HG03066 (cell line): Measurements from ENCODE around the gene RMI1.
"Not testable (repeated sequence)": the region's sequence is repeated elsewhere in the genome, so short reads cannot be mapped to it uniquely, and the experiment has no call there.

Source experiments
- ATAC-seq: cut with Tn5 transposase; IDR thresholded peaks from one replicate; pipeline ENCODE4 v1.9.1; 2021; ENCODE audit warnings: low read depth; ENCODE audit not compliant: unreplicated experiment

Gene RMI1

GRCh38 chr9:83980395-83981125 lies at the start of gene RMI1:
TSS of gene RMI1 (plus strand) at chr9:83980805. CDS start at chr9:84000987, 20,182 bp downstream.
- peak; percentile 65 for ATAC-seq

- ATAC-seq, result no peak
These were observed 49.7 kb upstream of the RMI1 start for GRCh38 chr9:83930881-83931280.

DNA sequence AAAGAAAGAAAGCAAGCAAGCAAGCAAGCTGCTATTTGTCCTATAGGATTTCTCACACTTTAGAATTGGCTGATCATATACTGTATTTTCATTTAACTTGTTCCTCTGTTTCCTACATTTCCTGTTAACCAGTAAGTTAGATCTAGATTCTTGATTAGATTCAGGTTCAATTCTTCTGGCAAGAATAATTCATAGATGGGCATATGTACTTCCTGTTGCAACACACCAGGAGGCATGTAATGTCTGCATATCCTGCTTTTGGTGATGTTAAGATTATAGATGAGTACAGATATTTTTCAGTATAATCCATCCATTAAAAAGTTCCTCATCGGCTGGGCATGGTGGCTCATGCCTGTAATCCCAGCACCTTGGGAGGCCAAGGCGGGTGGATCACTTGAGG lies 48.6 kb upstream of the RMI1 start:
- no peak for ATAC-seq

- no peak for ATAC-seq
These were observed 47.8 kb upstream of the RMI1 start for GRCh38 chr9:83932851-83933250.

DNA sequence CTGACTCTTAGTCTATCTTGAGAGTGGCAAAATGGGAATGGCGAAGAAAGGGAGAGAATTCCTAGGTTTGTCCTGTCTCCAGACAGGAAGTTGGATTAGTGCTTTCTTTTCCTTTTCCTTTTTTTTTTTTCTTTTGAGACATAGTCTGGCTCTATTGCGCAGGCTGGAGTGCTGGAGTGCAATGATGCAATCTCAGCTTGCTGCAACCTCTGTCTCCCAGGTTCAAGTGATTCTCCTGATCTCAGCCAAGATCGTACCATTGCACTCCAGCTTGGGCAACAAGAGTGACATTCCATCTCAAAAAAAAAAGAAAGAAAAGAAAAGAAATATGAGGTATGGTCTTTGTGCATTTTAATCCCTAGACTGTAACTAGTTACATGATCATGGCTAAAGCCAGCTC lies 46.8 kb upstream of the RMI1 start:
- ATAC-seq, result no peak

GRCh38 chr9:83934569-83935275 lies 45.9 kb upstream of the RMI1 start:
- no peak for ATAC-seq

GRCh38 chr9:83935276-83935935 lies 45.2 kb upstream of the RMI1 start:
- ATAC-seq, result no peak

GRCh38 chr9:83936523-83936922 lies 44.1 kb upstream of the RMI1 start:
- ATAC-seq, result no peak

DNA sequence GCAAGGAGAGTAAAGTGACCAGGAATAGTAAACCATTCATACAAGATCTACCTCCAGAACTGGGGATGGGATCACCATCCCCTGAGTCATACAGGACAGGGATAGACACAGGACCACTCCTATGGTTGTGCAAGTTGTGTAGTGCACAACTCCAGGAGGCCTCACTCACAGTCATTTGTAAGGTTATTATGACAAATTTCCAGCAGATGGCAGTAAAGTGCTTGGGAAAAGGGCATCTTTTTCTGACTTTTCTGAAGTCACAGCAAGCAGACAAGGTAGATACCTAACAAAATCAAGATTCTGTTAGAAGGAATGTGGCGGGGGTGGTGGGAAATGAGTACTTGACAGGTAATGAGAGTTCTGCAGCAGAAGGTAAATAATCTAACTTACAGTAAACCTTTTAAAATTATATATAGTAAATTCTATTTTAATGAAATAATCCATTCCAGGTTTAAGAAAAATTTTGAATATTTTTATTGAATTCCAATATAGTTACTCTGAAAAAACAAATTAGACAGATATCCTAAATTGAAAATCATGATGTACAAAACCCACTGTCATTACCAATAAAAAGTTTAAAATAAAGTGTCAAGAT lies 42.6 kb upstream of the RMI1 start:
- ATAC-seq, result peak; percentile 81

DNA sequence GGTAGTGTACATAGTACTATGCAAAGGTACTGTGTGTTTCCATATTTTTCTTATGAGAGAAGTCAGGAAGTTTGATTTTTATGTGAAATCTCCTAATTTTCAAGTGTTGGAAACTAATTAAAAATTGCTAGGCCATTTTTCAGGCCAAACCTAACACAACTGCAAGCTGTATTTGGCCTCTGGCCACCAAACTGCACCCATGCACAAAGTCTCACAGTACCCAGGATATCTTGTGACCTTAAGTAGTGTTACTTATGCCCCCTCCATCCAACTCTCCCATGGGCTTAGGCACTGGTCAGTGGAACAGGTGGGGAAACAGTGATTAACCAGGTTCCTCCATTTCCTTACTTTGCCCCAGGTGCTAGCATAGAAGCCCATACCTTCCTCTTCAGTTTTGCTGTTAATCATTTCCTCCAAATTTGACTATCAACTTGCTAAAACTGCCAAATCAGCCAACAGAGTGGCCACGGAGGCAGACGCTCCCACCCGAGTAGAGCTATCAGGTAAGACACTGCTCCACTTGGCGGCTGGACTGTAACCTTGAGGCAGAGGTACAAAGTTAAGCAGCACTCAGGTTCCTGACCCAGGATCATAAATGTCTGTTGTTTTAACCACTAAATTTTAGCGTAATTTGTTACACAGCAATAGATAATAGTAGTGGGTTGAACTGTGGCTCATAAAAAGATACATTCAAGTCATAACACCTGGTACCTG lies 39.9 kb upstream of the RMI1 start:
- ATAC-seq, result no peak

DNA sequence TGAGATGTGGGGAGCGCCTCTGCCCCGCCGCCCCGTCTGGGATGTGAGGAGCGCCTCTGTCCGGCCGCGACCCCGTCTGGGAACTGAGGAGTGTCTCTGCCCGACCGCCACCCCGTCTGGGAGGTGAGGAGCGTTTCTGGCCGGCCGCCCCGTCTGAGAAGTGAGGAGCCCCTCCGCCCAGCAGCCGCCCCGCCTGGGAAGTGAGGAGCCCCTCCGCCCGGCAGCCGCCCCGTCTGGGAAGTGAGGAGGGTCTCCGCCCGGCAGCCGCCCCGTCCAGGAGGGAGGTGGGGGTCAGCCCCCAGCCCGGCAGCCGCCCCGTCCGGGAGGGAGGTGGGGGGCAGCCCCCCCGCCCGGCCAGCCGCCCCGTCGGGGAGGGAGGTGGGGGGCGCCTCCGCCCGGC lies 32.5 kb upstream of the RMI1 start:
- not testable (repeated sequence) for ATAC-seq

DNA sequence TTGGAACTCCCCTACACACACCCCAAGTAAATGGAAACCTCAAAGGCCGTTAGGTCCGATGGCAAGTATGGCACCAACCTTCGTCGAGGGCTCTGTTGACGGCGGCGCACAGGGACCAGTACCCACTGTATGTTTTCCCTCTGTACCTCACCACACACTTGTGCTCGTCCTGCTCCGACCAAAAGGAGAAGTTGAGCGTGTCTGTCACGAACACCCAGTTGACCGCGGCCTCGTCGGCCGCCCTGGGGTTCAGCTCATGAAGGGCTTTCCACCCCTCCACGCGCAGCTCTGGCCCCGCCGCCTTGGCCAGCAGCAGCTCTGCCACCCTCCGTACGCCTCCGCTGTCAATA lies 24.5 kb upstream of the RMI1 start:
- peak; percentile 54 for ATAC-seq

DNA sequence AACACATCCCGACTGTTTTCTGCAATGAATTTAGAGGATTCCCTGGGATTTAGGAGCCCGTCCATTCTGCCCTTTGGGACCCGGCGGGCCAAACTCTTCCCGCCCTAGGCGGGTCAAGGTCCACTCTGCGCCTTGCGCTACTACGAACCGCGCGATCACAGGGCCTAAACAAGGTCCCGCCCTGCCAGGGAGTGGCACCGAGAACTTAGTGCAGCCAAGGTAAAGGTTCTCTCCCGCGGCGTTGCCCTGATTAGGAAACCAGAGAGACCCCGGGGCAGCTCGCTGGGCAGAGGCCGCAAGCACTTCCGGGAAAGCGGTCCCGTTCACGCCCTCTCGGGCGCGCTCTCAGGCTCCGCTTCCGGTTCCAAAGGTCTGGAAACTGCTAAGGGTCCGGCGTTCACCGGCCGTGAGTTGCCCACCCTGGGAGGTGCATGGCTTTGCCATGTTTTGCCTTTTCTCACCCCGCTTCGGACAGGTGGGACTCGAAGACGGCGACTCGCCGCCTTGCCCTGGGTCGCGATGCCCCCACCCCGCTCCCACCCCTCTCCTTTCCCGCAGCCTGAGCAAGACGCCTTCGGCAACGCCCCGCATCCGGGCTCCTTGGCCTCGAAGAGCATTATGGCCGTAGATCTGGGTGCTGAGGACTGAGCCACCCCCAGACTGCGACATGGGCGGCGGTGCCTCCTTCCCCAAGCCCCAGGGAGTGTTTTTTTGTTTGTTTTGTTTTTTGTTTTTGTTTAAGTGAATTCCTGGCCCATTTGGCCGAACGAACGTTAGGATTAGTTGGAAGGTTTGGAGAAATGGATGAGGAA lies 24.0 kb upstream of the RMI1 start:
- ATAC-seq, result peak; percentile 87

DNA sequence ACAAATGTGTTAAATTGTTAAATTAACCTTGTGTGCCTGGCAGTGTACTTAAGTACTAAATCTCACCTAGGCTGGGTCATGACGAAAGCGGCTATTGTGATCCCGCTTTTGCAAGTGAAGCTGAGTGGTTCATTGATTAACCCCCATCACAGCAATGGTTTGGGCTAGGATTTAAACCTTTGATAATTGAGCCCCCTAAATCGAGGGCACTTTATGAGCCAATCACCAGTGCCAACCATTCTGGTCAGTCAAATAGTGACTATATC lies 23.4 kb upstream of the RMI1 start:
- no peak for ATAC-seq

- no peak for ATAC-seq
These were observed 21.5 kb upstream of the RMI1 start for GRCh38 chr9:83959061-83959460.

DNA sequence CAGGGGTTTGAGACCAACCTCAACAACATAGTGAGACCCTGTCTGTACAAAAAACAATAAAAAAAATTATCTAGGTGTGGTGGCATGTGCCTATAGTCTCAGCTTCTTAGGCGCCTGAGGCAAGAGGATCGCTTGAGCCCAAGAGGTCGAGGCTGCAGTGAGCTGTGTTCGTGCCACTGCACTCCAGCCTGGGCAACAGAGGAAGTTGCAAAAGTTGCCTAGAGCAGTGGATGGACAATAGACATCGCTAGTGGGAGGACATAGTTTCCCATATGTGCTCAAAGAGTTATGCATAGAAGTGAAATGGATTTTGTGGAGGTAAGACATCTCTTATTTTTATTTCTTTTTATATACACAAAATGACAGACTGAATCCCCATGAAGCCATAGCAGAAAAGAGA lies 19.6 kb upstream of the RMI1 start:
- no peak for ATAC-seq

- no peak for ATAC-seq
These were observed 18.4 kb upstream of the RMI1 start for GRCh38 chr9:83962165-83962564.

GRCh38 chr9:83964973-83965349 lies 15.6 kb upstream of the RMI1 start:
- ATAC-seq, result no peak

- no peak for ATAC-seq
These were observed 15.0 kb upstream of the RMI1 start for GRCh38 chr9:83965350-83966208.
